Nephron progenitor cell (in vitro differentiated cells): ENCODE data around the gene PBRM1.

Experiments used
- DNase-seq: peaks from one replicate; pipeline ENCODE4 v3.0.0; 2021
- H3K27ac Mint-ChIP-seq: 2 replicates; pipeline ENCODE4 v1.8.0; 2021; ENCODE audit warnings: mild to moderate bottlenecking, moderate library complexity, mixed read lengths
- H3K27me3 Mint-ChIP-seq: 2 replicates; pipeline ENCODE4 v1.8.0; 2021; ENCODE audit warnings: mild to moderate bottlenecking, low read depth, mixed read lengths; ENCODE audit not compliant: poor library complexity
- H3K36me3 Mint-ChIP-seq: 2 replicates; pipeline ENCODE4 v1.8.0; 2021; ENCODE audit warnings: low read depth, mixed read lengths
- H3K4me1 Mint-ChIP-seq: 2 replicates; pipeline ENCODE4 v1.8.0; 2021; ENCODE audit warnings: mixed read lengths
- H3K4me3 Mint-ChIP-seq: 2 replicates; pipeline ENCODE4 v1.8.0; 2021; ENCODE audit warnings: mild to moderate bottlenecking, moderate library complexity, mixed read lengths
- H3K9me3 Mint-ChIP-seq: 2 replicates; pipeline ENCODE4 v1.8.0; 2021; ENCODE audit warnings: mild to moderate bottlenecking, moderate library complexity, mixed read lengths
- TF ChIP-seq, protein P1 (sequence below): fragments of 200-600 bp; sonication (generic); IDR thresholded peaks from 2 replicates; pipeline ENCODE4 v1.5.0; 2021; ENCODE audit warnings: antibody characterized with exemption

PBRM1 gene

DNA sequence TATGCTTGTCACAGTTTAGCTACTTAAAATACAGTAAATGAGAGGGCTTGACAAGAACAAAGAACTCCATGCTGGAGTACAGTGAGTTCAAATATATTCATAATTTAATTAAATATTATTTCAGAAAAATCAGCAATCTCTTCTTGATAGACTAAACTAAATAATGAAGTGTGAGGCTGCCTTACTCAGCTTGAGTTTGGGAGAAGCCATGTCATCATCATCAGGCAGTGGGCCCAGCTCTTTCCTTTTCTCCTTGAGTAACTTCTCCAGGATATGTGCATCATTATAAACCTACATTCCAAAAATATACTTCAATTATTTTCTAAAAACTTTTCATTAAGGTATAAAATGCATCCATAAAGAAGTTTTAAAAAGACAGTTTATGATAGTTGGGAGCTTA lies 70.5 kb downstream of the PBRM1 start:
- H3K4me1 Mint-ChIP-seq = no peaks in the 10 kb centered on the region
- no peak for DNase-seq
- H3K4me3 Mint-ChIP-seq = no peak overlapping the region
- no peaks in the 10 kb centered on the region for H3K27me3 Mint-ChIP-seq
- no peaks in the 10 kb centered on the region for H3K9me3 Mint-ChIP-seq
- TF ChIP-seq, protein P1, sequence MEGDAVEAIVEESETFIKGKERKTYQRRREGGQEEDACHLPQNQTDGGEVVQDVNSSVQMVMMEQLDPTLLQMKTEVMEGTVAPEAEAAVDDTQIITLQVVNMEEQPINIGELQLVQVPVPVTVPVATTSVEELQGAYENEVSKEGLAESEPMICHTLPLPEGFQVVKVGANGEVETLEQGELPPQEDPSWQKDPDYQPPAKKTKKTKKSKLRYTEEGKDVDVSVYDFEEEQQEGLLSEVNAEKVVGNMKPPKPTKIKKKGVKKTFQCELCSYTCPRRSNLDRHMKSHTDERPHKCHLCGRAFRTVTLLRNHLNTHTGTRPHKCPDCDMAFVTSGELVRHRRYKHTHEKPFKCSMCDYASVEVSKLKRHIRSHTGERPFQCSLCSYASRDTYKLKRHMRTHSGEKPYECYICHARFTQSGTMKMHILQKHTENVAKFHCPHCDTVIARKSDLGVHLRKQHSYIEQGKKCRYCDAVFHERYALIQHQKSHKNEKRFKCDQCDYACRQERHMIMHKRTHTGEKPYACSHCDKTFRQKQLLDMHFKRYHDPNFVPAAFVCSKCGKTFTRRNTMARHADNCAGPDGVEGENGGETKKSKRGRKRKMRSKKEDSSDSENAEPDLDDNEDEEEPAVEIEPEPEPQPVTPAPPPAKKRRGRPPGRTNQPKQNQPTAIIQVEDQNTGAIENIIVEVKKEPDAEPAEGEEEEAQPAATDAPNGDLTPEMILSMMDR = no peak
- H3K27ac Mint-ChIP-seq = no peak overlapping the region
- H3K36me3 Mint-ChIP-seq = peaks cover 83% of the 10 kb centered on the region

DNA sequence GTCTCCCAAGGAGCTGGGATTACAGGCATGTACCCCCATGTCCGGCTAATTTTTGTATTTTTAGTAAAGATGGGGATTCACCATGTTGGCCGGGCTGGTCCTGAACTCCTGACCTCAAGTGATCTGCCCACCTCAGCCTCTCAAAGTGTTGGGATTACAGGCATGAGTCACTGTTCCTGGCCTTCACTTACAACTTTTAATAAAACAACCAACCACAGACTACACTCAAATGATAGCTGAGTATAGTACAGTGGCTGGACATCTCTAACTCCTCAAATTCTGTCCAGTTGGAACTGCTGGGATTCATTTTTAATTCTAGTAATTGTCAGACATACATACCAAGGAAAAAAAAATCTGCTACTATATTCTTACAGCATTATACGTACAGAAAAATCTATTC lies 71.0 kb downstream of the PBRM1 start:
- Mint-ChIP-seq H3K9me3 (no peaks in the 10 kb centered on the region), H3K27ac (peak overlapping the region; percentile 59), H3K4me3 (no peak overlapping the region), H3K4me1 (no peaks in the 10 kb centered on the region), H3K36me3 (peaks cover 82% of the 10 kb centered on the region), H3K27me3 (no peaks in the 10 kb centered on the region)
- no peak for DNase-seq
- TF ChIP-seq, protein P1 = no peak

DNA sequence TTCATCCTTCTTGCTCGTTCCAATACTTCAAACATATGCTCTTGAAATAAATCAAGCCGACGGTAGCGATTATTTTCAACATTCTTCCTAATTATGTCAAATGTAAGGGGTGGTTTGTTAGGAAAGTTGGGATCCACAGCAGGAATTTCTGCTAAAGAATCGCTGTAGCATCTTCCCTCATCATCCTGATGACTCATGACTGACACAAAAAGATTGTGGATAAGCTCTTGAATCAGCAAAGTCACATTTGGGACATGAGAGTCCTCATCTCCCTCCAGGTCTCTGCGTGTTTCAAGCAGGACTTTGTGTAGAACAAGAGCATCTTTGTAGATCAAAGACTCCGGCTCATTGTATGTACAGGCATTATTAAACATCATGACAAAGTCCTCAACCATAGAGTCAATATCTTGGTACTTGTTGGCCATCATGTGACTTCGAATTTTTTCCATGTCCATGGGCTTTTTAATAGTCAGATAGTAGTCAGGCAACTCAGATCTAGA lies 76.3 kb downstream of the PBRM1 start:
- no peaks in the 10 kb centered on the region for H3K27me3 Mint-ChIP-seq
- no peak for DNase-seq

DNA sequence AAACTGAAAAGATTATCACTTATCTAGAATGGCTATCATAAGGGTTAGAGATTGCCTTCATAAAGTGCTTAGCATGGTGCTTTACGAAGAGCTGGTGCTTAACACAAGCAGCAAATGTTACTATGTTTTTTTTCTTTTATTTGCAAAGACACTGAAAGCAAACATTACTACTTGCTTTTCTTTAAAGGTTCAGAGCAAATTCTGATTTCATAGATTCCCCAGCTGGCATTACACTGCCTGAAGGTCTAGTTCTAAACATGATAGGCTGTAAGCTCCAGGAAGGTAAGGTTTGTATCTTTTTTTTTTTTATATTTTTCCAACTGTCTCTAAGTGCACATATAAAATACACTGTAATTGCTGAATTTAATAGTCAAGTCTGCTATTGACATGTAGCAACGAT lies 77.4 kb downstream of the PBRM1 start:
- DNase-seq = no peak
- H3K36me3 Mint-ChIP-seq = peaks cover 85% of the 10 kb centered on the region
- no peak overlapping the region for H3K27ac Mint-ChIP-seq
- TF ChIP-seq, protein P1 = no peak
- H3K9me3 Mint-ChIP-seq = no peaks in the 10 kb centered on the region
- no peaks in the 10 kb centered on the region for H3K4me1 Mint-ChIP-seq
- no peak overlapping the region for H3K4me3 Mint-ChIP-seq
- H3K27me3 Mint-ChIP-seq = no peaks in the 10 kb centered on the region

More for the DNA sequence above, 76.3 kb downstream of the PBRM1 start:
- H3K36me3 Mint-ChIP-seq = peaks cover 82% of the 10 kb centered on the region
- TF ChIP-seq, protein P1 = no peak
- no peak overlapping the region for H3K27ac Mint-ChIP-seq
- H3K4me1 Mint-ChIP-seq = no peaks in the 10 kb centered on the region
- no peak overlapping the region for H3K4me3 Mint-ChIP-seq
- H3K9me3 Mint-ChIP-seq = no peaks in the 10 kb centered on the region

DNA sequence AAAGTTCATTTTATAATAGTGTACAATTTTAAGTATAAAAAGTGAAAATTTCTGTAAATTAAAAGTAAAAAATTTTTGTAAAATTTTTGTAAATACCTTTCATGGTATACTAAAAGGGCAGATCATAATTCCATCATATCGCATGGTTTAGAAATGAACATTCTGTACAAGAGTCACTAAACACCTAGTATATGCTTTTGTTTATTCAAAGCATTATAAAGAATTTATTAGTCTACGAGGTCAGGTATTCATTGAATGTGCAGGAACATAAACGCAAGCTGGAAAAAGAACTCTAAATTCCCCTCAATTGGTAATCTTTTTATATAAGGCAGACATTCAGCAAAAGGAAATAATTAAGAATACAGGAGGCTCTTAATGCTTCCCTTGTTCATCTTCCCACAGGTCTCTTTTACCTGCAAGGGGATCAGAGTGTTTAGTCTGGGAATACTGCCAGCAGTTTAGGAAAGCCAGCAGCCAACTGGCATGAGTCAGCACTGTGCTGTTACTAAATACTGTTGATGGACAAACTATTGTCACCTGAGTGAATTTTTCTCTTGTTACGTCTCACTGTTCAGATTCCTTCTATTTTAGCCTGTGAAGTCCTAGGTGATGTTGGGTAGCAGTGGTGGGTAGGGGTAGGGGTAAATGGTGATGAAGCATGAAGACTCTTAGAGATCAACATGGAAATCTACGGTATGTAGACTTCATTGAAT lies 79.2 kb downstream of the PBRM1 start:
- H3K9me3 Mint-ChIP-seq = peaks cover 11% of the 10 kb centered on the region
- peaks cover 86% of the 10 kb centered on the region for H3K36me3 Mint-ChIP-seq
- TF ChIP-seq, protein P1 = no peak
- no peak overlapping the region for H3K4me3 Mint-ChIP-seq
- no peak for DNase-seq
- no peaks in the 10 kb centered on the region for H3K4me1 Mint-ChIP-seq
- H3K27me3 Mint-ChIP-seq = no peaks in the 10 kb centered on the region
- peak overlapping the region; percentile 44 for H3K27ac Mint-ChIP-seq

DNA sequence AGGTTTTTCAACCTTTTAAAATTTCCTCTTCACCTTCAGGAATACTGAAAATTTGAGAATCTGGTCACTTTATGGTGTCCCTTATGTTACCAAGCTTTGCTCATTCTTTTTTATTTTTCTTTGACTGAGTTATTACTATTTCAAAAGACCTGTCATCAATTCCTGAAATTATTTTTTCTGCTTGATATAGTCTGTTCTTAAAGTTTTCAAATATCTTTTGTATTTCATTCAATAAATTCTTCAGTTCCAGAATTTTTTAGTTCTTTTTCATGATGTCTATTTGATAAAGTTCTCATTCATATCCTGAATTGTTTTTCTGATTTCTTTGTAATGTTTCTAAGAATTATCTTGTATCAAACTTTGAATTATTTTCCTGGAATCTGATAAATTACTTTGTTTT lies 85.5 kb downstream of the PBRM1 start:
- TF ChIP-seq, protein P1 = no peak
- DNase-seq = no peak
- Mint-ChIP-seq H3K4me3 (no peak overlapping the region), H3K4me1 (no peaks in the 10 kb centered on the region), H3K27ac (no peak overlapping the region), H3K36me3 (peaks cover 93% of the 10 kb centered on the region), H3K9me3 (peaks cover 43% of the 10 kb centered on the region), H3K27me3 (no peaks in the 10 kb centered on the region)
